Stomach smooth muscle (tissue), 2 donors: ENCODE measurements around the gene RD3L.
"Not testable (repeated sequence)": the region's sequence is repeated elsewhere in the genome, so short reads cannot be mapped to it uniquely, and the experiment has no call there.

Experiments used
- H3K27ac ChIP-seq: one replicate; pipeline ENCODE4 v1.7.0; 2013; ENCODE audit warnings: mild to moderate bottlenecking, low read length, inconsistent platforms
- H3K27me3 ChIP-seq, 2 donors: one replicate each; pipeline ENCODE4 v1.7.0; 2013; ENCODE audit warnings: low read length in 2 of 2; ENCODE audit not compliant: insufficient read depth in 2 of 2, control insufficient read depth in 1 of 2
- H3K36me3 ChIP-seq, 2 donors: one replicate each; pipeline ENCODE4 v1.7.0; 2013; ENCODE audit warnings: low read length in 2 of 2; ENCODE audit not compliant: control insufficient read depth in 2 of 2, insufficient read depth in 2 of 2
- H3K4me1 ChIP-seq: one replicate; pipeline ENCODE4 v1.7.0; 2013; ENCODE audit warnings: low read length; ENCODE audit not compliant: control insufficient read depth, insufficient read depth
- H3K4me3 ChIP-seq, 2 donors: one replicate each; pipeline ENCODE4 v1.7.0; 2013; ENCODE audit warnings: low read length in 2 of 2
- H3K9ac ChIP-seq, 2 donors: one replicate each; pipeline ENCODE4 v1.7.0; 2013; ENCODE audit warnings: low read length in 2 of 2, mild to moderate bottlenecking in 1 of 2
- H3K9me3 ChIP-seq, 2 donors: one replicate each; pipeline ENCODE4 v1.7.0; 2013; ENCODE audit warnings: low read length in 2 of 2; ENCODE audit not compliant: control insufficient read depth in 2 of 2
- donor health status: healthy.
- donor health status: Pancreatic carcinoma.

Gene RD3L

DNA sequence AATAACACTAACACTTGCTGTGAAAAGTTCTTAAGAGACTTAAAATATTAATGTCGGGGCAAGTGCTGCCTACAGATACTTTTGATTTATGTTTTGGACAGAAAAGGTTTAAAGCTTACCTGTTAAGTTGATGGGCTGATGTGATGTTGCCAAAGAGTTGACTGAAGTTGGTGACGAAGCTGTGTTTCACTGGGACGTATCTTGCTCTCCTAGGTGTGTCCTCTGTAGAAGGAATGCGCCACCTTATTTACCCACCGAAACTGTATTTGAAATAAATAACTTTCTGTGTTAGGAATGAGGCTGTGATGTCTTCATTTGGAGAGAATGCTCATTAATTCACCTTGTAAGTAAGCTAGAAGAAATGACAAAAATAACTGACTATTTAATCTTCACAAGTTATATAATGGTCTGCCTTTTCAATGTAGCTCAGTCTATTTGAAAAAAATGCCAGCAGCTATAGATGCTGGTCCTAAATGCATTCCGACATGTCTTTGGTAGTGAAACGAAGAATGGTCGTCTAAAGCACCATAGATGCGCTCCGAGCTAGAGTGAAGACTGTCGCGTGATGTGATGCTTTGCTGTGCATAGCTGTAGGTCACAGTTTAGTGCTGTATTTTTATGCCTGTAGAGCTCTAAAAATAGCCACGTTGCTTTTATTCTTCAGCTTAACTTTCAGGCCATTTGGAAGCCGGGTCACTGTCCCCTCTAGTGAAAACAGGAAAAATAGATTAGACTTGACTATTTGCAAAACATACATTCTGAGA is at the start of gene RD3L:
Gene RD3L (minus strand): TSS at position 557 of the 764 bp plus-strand sequence. CDS start 834 bp downstream, outside the sequence.
- Histone ChIP-seq H3K27ac (no peak within 1 kb of the TSS), H3K9ac (no peak within 1 kb of the TSS), H3K9me3 (peaks cover 0 to 3% of the 10 kb centered on the region in 2 donors), H3K27me3 (peaks cover 0 to 8% of the 10 kb centered on the region in 2 donors), H3K4me1 (no peaks in the 10 kb centered on the region), H3K36me3 (no peaks in the 10 kb centered on the region), H3K4me3 (no peak within 1 kb of the TSS)

DNA sequence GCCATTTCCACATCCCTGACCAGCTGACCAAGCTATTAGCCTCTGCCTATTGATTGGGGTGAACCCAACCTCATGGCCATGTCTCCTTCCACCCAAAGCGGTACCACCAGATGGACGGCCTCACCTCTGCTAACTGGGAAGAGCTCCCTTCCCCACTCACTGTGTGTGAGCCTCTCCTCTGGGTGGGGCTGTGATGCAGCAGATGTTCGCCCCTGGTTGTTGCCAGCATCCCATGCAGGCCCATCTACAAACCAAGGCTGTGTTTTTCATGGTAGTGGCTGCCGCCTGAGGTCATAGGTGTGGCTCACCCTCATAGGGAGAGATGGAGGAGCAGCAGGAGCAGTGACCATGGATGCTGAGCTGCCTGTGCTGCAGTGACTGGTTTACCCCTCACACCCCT is 47.6 kb upstream of the RD3L start:
- no peaks in the 10 kb centered on the region for H3K4me1 ChIP-seq
- H3K27me3 ChIP-seq: peaks cover 0 to 7% of the 10 kb centered on the region in 2 donors
- H3K36me3 ChIP-seq: no peaks in the 10 kb centered on the region
- no peak overlapping the region for H3K4me3 ChIP-seq
- no peak overlapping the region for H3K27ac ChIP-seq
- peaks cover 0 to 9% of the 10 kb centered on the region in 2 donors for H3K9me3 ChIP-seq
- no peak overlapping the region for H3K9ac ChIP-seq

DNA sequence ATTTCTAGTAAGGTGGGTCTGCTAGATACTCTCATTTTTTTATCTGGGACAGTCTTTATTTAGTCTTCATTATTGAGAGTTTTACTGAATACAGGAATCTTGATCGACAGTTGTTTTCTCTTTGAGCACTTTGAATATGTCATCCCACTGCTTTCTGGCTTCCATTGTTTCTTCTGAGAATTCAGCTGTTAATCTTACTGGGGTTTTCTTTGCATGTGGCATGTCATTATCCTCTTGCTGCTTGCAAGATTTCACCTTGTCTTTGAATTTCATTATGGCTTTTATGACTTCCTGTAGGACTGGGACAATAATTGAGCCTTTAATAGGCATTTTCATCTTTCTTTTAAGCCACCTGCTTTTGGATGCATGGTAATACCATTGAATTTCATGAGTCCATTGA is 46.7 kb upstream of the RD3L start:
- Histone ChIP-seq H3K9ac (no peak overlapping the region), H3K27me3 (peaks cover 0 to 7% of the 10 kb centered on the region in 2 donors)

DNA sequence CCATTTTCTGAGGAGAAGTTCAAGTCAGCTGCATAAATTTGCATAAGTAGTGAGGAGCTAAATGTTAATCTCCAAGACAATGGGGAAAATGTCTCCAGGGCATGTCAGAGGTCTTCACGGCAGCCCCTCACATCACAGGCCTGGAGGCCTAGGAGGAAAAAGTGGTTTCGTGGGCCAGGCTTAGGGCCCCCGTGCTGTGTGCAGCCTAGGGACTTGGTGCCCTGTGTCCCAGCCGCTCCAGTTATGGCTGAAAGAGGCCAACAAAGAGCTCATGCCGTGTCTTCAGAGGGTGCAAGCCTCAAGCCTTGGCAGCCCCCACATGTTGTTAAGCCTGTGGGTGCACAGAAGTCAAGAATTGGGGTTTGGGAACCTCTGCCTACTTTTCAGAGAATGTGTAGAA is 41.9 kb upstream of the RD3L start:
- H3K4me1 ChIP-seq: no peaks in the 10 kb centered on the region
- H3K9me3 ChIP-seq: peaks cover 0 to 4% of the 10 kb centered on the region in 2 donors
- no peak overlapping the region for H3K9ac ChIP-seq
- no peaks in the 10 kb centered on the region for H3K36me3 ChIP-seq
- H3K27me3 ChIP-seq: no peaks in the 10 kb centered on the region
- H3K4me3 ChIP-seq: no peak overlapping the region
- no peak overlapping the region for H3K27ac ChIP-seq

More for the DNA sequence above, 46.7 kb upstream of the RD3L start:
- Histone ChIP-seq H3K27ac (no peak overlapping the region), H3K9me3 (peaks cover 0 to 9% of the 10 kb centered on the region in 2 donors), H3K36me3 (no peaks in the 10 kb centered on the region), H3K4me3 (no peak overlapping the region), H3K4me1 (no peaks in the 10 kb centered on the region)

DNA sequence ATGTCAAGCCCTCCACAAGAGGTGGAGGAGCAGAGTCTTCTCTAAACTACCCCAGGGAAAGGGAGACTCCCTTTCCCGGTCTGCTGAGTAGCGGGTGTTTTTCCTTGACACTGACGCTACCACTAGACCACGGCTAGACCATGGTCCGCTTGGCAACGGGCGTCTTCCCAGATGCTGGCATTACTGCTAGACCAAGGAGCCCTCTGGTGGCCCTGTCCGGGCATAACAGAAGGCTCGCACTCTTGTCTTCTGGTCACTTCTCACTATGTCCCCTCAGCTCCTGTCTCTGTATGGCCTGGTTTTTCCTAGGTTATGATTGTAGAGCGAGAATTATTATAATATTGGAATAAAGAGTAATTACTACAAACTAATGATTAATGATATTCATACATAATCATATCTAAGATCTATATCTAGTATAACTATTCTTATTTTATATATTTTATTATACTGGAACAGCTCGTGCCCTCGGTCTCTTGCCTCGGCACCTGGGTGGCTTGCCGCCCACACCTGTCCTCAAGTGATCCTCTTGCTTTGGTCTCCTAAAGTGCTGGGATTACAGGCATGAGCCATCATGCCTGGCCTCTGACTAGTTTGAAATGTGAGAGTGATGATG is 38.4 kb upstream of the RD3L start:
- not testable (repeated sequence) for H3K36me3 ChIP-seq, H3K27ac ChIP-seq, H3K4me3 ChIP-seq, H3K27me3 ChIP-seq, H3K9ac ChIP-seq, H3K4me1 ChIP-seq, H3K9me3 ChIP-seq

DNA sequence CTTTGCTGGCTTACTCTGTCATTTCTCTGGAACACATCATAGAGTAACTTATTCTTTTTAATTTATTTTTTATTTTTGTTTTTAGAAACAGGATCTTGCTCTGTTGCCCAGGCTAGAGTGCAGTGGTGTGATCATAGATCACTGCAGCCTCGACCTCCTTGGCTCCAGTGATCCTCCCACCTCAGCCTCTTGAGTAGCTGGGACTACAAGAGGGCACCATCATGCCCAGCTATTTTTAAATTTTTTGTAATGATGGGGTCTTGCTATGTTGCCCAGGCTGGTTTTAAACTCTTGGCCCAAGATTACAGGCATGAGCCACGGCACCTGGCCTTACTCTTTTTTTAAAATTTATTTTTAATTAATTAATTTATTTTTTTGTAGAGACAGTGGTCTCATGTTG is 32.2 kb upstream of the RD3L start:
- no peak overlapping the region for H3K27ac ChIP-seq
- H3K4me3 ChIP-seq: no peak overlapping the region
- no peak overlapping the region for H3K9ac ChIP-seq
- no peaks in the 10 kb centered on the region for H3K36me3 ChIP-seq
- no peaks in the 10 kb centered on the region for H3K4me1 ChIP-seq
- H3K27me3 ChIP-seq: peaks cover 0 to 3% of the 10 kb centered on the region in 2 donors
- H3K9me3 ChIP-seq: no peaks in the 10 kb centered on the region

DNA sequence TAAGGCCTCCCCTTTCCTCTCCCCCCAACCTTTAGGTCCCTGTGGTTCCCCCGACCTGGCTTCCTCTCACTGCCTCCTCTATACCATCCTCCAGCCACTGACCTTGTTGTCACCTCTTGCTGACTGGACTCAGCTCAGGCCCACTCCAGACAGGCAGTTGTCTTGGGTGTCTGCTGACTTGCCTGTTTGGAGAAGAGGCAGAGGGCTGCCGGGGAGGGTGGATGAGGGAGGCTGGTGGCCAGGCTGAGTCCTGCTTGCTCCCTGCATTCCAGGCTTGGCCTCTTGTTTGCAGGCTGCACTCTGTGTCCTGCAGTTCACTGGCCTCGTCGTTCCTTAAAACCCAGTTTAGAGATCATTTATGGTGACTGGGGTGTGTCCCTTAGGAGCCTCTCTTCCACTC is 31.0 kb upstream of the RD3L start:
- Histone ChIP-seq H3K4me3 (no peak overlapping the region), H3K9ac (no peak overlapping the region), H3K27ac (no peak overlapping the region)

DNA sequence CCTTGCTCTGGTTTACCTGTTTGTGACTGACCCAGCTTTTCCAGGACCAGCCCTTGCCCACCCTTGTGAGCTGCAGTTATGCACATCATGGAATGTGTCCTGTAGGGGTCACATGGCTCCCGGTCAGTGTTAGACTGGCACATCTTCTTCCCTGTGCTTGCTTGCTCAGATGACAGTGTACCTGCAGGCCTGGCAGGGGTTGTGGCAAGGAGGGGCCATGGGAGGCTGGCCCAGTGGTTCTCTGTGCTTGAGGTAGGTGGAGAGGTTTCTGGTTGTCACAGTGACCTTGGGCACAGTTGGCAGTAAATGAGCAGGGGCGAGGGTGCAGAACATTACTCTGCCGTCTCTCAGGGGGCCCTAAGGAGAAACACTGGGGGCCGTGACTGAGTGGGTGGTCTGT is 27.6 kb upstream of the RD3L start:
- H3K4me1 ChIP-seq: no peaks in the 10 kb centered on the region
- no peaks in the 10 kb centered on the region for H3K36me3 ChIP-seq
- no peak overlapping the region for H3K4me3 ChIP-seq
- H3K9me3 ChIP-seq: no peaks in the 10 kb centered on the region
- H3K27me3 ChIP-seq: peaks cover 0 to 3% of the 10 kb centered on the region in 2 donors
- no peak overlapping the region for H3K27ac ChIP-seq
- no peak overlapping the region for H3K9ac ChIP-seq

More for the DNA sequence above, 31.0 kb upstream of the RD3L start:
- H3K9me3 ChIP-seq: no peaks in the 10 kb centered on the region
- peaks cover 0 to 3% of the 10 kb centered on the region in 2 donors for H3K27me3 ChIP-seq
- no peaks in the 10 kb centered on the region for H3K36me3 ChIP-seq
- no peaks in the 10 kb centered on the region for H3K4me1 ChIP-seq

DNA sequence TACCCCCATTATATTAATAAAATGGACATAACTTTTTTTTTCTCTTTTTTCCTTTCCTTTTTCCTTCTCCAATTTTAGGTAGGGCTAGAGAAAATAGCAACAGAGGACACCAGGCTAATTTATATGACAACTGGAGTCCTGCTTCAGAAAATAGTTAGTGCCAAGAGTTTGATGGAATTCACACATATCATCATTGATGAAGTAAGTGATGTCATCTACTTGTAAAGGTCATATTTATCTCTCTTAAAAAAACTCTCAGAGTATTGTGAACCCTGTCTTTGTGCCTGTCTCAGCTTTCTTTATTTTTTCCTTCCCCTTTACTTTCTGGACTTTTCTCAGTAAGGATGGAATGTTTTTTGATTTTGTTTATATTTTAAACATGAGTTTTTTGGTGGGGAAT is 24.3 kb upstream of the RD3L start:
- Histone ChIP-seq H3K4me3 (no peak overlapping the region), H3K27ac (no peak overlapping the region), H3K4me1 (no peaks in the 10 kb centered on the region), H3K9me3 (no peaks in the 10 kb centered on the region), H3K27me3 (peaks cover 0 to 3% of the 10 kb centered on the region in 2 donors), H3K36me3 (no peaks in the 10 kb centered on the region), H3K9ac (no peak overlapping the region)

DNA sequence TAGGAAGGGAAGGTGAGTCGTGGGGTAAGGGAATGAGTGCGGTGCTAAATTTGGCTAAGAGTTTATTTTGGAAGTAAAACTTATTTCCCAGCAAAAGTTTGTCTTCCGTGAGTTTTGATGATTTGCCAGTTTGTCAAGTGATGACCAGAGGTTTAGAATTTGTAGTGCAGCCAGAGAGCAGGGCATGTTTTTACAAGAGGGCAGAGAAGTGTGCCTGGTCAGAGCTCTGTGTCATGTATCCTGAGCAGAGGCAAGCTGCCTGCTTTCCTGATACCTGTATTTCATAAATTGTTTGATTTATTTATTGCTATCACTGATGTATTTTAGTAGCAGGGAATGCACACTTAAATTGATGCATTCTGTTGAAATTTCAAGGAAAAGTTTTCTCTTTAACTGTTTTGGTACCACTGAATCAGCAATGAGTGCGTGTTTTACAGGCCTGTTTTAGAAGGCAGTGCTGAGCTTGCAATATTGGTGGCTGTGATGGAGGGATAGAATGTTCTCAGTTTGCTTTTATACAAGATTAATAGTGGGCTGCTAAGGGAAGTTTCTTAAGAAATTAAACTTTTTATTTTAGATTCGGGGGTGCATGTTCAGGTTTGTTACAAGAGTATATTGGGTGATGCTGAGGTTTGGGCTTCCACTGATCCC is 19.7 kb upstream of the RD3L start:
- H3K27ac ChIP-seq: no peak overlapping the region
- H3K4me3 ChIP-seq: no peak overlapping the region
- no peak overlapping the region for H3K9ac ChIP-seq
- H3K27me3 ChIP-seq: no peaks in the 10 kb centered on the region
- no peaks in the 10 kb centered on the region for H3K4me1 ChIP-seq
- H3K36me3 ChIP-seq: no peaks in the 10 kb centered on the region
- H3K9me3 ChIP-seq: no peaks in the 10 kb centered on the region
